Activated naive CD8-positive, alpha-beta T cell (primary cell): Measurements from ENCODE around the gene NRXN2.

Experiments used
- H3K27ac Mint-ChIP-seq: one replicate; pipeline ENCODE4 v1.8.0; 2021; ENCODE audit warnings: mixed read lengths
- H3K27me3 Mint-ChIP-seq: one replicate; pipeline ENCODE4 v1.8.0; 2021; ENCODE audit warnings: mixed read lengths
- H3K36me3 Mint-ChIP-seq: one replicate; pipeline ENCODE4 v1.8.0; 2021; ENCODE audit warnings: mixed read lengths
- H3K4me1 Mint-ChIP-seq: one replicate; pipeline ENCODE4 v1.8.0; 2021; ENCODE audit warnings: low read depth, mixed read lengths
- H3K4me3 Mint-ChIP-seq: one replicate; pipeline ENCODE4 v1.8.0; 2021; ENCODE audit warnings: mild to moderate bottlenecking, mixed read lengths
- H3K9me3 Mint-ChIP-seq: one replicate; pipeline ENCODE4 v1.8.0; 2021; ENCODE audit warnings: low read depth, mixed read lengths

The NRXN2 gene

DNA sequence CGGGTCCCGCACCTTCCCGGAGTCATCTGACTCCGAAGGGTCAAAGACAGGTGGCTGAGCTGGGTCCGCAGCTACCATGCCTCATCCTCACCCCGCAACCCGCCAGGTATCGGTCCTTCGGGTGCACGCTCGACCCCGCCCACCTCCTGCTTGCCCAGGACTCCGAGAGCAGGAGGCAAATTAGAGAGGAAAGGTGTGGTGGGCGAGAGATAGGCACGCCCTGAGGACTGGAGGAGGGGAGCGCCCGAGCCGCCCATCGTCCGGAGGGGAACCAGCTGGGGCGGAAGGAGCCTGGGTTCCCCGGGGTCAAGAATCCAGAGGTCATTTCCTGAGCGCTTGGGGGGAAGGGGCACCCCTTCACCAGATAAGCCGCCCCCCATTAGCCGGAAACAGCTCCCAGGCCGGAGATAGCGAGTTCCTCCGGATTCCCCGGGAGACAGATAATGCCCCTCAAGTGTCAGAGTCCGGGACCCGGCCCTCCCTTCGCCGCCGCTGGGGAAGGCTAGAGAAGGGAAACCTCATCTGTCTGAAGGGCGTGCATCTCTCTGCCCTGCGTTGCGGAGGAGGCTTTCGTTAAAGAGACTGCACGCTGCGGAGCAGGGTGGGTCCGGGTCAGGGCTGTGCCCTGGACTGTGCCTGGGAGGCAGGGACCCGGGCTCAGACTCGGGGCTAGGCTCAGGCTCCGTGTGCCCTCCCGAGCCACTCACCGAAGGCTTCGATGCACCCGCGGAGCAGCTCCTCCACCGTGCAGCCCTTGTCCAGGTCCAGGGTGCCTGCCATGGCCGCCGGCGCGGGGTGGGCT is 19.3 kb upstream of the NRXN2 start:
- Mint-ChIP-seq H3K27ac (no peak overlapping the region), H3K4me3 (peak overlapping the region; percentile 47), H3K4me1 (peaks cover 43% of the 10 kb centered on the region)

DNA sequence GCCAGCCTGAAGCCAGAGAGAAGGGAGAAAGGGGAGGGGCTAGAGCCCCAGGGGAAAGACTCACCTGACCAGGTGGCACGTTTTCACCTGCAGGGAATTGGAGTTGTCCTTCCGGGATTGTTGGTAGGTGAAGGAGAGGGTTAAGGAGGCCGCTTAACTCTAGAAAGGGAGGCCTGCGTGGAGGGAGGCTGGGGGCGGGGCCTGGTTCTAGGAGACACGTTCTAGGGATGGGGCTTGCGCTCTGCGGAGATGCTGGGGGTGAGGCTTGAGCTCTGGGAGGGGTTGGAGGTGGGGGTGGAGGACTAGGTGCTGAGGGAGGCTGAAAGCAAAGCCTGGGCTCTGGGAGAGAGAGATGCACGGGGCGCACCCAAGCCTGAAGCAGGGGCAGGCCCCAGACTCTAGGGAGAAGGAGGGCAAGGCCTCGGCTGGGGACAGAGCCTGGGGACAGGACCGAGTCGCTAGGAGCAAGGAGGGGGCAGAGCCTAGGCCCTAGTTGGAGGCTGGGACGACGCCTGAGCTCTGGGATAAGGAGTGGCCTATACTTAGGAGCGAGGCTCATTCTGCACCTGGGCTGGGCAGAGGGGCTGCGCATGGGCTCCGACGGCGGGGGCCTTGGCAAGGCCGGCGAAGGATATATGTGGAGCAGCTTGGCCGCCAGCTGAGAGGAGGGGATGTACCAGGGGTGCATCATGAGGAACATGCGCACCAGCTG is 18.5 kb upstream of the NRXN2 start:
- Mint-ChIP-seq H3K4me1 (peaks cover 44% of the 10 kb centered on the region), H3K9me3 (no peaks in the 10 kb centered on the region), H3K36me3 (no peaks in the 10 kb centered on the region), H3K4me3 (peak overlapping the region; percentile 47), H3K27me3 (no peaks in the 10 kb centered on the region), H3K27ac (no peak overlapping the region)

More for the DNA sequence above, 19.3 kb upstream of the NRXN2 start:
- no peaks in the 10 kb centered on the region for H3K27me3 Mint-ChIP-seq
- H3K36me3 Mint-ChIP-seq, result no peaks in the 10 kb centered on the region
- no peaks in the 10 kb centered on the region for H3K9me3 Mint-ChIP-seq

GRCh38 chr11:64739871-64740270 is 16.9 kb upstream of the NRXN2 start:
- no peak overlapping the region for H3K4me3 Mint-ChIP-seq
- H3K27ac Mint-ChIP-seq, result peak overlapping the region; percentile 68
- H3K4me1 Mint-ChIP-seq, result peaks cover 49% of the 10 kb centered on the region
- no peaks in the 10 kb centered on the region for H3K9me3 Mint-ChIP-seq
- H3K27me3 Mint-ChIP-seq, result no peaks in the 10 kb centered on the region
- no peaks in the 10 kb centered on the region for H3K36me3 Mint-ChIP-seq

DNA sequence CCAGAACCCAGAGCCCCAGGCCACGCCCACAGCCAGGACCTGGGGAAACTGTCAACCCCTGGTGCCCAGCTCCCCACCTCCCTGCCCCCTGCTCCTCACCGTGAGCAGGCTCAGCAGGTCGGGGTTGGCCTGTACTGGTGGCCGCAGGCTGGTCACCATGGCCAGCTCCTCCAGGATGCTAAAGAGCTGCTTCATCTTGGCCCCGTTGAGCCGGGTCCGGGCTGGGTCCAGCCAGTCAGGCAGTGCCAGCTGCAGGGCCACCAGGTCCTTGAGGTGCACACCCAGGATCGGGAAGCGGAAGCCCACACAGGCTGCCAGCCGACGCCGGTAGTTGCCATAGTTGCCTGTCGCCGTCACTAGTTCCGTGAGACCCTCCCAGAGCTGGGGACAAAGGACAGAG is 13.7 kb upstream of the NRXN2 start:
- Mint-ChIP-seq H3K36me3 (peaks cover 2% of the 10 kb centered on the region), H3K4me3 (no peak overlapping the region), H3K9me3 (no peaks in the 10 kb centered on the region), H3K4me1 (peaks cover 47% of the 10 kb centered on the region), H3K27me3 (no peaks in the 10 kb centered on the region), H3K27ac (no peak overlapping the region)

GRCh38 chr11:64735725-64736259 is 12.8 kb upstream of the NRXN2 start:
- Mint-ChIP-seq H3K27ac (peak overlapping the region; percentile 43), H3K4me3 (no peak overlapping the region), H3K36me3 (peaks cover 2% of the 10 kb centered on the region), H3K4me1 (peaks cover 38% of the 10 kb centered on the region), H3K9me3 (no peaks in the 10 kb centered on the region), H3K27me3 (no peaks in the 10 kb centered on the region)

GRCh38 chr11:64734811-64735724 is 12.1 kb upstream of the NRXN2 start:
- no peaks in the 10 kb centered on the region for H3K27me3 Mint-ChIP-seq
- H3K27ac Mint-ChIP-seq, result peak overlapping the region; percentile 46
- peaks cover 32% of the 10 kb centered on the region for H3K4me1 Mint-ChIP-seq
- peaks cover 2% of the 10 kb centered on the region for H3K36me3 Mint-ChIP-seq
- H3K9me3 Mint-ChIP-seq, result no peaks in the 10 kb centered on the region
- no peak overlapping the region for H3K4me3 Mint-ChIP-seq

DNA sequence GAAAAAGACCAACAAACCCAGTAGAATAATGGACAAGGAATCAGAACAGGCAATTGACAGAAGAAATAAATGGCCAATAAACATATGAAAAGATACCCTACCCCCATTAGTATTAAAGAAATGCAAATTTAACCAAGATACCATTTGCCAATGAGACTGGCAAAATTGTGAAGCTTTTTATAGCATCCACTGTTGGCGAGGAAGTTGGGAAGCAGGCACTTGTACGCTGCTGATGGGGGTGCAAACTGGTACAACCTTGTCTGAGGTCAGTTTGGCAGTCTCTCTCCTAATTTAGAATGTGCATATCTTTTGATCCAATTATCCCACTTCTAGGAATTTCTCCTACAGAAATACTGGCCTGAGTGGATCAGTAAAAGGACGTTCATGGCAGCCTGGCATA is 8.6 kb upstream of the NRXN2 start:
- Mint-ChIP-seq H3K36me3 (peaks cover 2% of the 10 kb centered on the region), H3K27me3 (no peaks in the 10 kb centered on the region), H3K27ac (no peak overlapping the region)

DNA sequence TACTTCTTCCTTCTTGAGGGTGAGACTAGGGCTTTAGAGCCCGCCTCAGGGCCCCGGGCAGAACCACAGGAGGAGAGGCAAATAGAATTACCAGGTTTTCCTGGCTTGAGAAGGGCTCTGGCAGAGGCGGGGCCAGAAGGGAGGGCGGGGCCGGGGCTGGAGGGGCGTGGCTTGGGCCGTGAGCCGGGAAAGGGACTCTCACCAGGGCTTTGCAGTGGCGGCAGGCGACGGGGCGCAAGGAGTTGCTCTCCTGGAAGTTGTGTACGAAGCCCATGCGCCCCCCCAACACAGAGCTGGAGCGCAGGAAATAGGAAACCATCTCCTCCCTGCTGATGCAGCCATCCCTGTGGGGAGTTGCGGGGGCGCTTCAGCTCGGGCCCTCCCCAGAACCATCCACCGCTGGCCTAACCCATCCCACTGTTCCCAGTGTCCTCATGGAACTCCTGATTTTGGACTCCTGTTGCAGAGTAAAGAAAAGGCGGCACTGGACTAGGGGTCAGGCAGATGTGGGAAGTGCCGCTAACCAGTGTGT is 6.9 kb upstream of the NRXN2 start:
- H3K27ac Mint-ChIP-seq, result peak overlapping the region; percentile 50
- no peaks in the 10 kb centered on the region for H3K9me3 Mint-ChIP-seq
- H3K4me3 Mint-ChIP-seq, result no peak overlapping the region
- H3K4me1 Mint-ChIP-seq, result peaks cover 16% of the 10 kb centered on the region
- peaks cover 2% of the 10 kb centered on the region for H3K36me3 Mint-ChIP-seq
- H3K27me3 Mint-ChIP-seq, result no peaks in the 10 kb centered on the region

More for the DNA sequence above, 8.6 kb upstream of the NRXN2 start:
- Mint-ChIP-seq H3K4me3 (no peak overlapping the region), H3K4me1 (peaks cover 19% of the 10 kb centered on the region), H3K9me3 (no peaks in the 10 kb centered on the region)

DNA sequence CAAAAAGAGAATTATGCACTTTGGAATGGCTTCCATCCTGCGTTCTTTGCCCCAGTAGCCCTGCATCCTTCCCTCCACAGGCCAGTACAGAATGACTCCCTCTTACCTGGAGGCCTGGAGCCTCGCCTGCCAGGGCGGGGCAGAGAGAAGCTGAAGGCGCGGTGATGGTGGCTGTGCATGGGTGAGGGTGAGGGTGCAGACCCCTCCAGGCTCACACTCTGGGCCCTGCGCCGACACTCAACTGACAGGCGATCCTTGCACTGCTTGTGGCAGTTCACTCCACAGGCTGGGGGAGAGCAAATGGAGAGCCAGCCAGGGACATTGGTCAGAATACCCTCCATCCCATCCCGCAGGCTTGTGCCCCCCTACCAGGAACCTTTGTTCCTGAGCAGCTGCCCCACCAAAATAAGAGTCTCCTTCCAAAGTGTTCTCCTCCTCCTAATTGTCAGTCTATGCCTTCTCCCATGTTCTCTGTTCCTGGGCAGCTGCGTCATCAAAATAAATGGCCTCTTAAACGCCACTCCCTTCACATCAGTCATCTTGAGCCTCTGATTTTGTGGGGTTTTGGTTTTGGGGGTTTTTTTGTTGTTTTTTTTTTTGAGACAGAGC is 5.9 kb upstream of the NRXN2 start:
- peaks cover 2% of the 10 kb centered on the region for H3K36me3 Mint-ChIP-seq
- H3K27ac Mint-ChIP-seq, result no peak overlapping the region
- H3K4me1 Mint-ChIP-seq, result peaks cover 19% of the 10 kb centered on the region
- H3K27me3 Mint-ChIP-seq, result no peaks in the 10 kb centered on the region
- H3K9me3 Mint-ChIP-seq, result no peaks in the 10 kb centered on the region
- no peak overlapping the region for H3K4me3 Mint-ChIP-seq

DNA sequence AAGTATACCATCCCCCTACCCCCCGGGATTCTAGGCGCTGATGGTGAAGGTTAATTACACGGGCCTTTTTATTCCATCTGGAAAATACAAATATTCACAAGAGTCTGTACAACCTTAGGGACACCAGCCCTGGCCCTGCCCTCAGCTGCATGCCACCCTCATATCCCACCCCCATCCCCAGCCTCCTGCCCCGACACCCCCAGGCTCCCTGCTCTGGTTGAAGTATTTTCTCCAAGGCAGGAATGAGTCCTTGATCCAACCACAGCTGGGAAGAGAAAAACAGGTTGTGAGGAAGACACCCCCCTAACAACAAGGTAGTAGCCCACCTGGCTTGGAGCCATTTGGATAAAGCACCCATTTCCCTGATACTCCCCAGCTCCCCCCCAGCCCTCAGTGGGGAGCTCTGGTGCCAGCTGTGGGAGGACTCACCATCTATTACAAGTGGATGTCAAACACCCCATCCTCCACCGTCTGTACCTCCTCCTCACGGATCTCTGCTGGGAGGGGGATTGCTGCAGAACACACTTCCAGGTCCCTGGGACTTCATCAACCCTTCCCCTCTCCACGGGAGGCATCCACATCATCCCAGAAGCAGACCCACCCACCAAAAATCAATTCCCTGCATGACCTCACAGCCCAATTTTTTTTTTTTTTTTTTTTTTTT is 4.0 kb upstream of the NRXN2 start:
- Mint-ChIP-seq H3K27ac (no peak overlapping the region), H3K4me1 (peaks cover 14% of the 10 kb centered on the region), H3K4me3 (no peak overlapping the region), H3K36me3 (peaks cover 2% of the 10 kb centered on the region), H3K27me3 (peaks cover 3% of the 10 kb centered on the region), H3K9me3 (no peaks in the 10 kb centered on the region)

DNA sequence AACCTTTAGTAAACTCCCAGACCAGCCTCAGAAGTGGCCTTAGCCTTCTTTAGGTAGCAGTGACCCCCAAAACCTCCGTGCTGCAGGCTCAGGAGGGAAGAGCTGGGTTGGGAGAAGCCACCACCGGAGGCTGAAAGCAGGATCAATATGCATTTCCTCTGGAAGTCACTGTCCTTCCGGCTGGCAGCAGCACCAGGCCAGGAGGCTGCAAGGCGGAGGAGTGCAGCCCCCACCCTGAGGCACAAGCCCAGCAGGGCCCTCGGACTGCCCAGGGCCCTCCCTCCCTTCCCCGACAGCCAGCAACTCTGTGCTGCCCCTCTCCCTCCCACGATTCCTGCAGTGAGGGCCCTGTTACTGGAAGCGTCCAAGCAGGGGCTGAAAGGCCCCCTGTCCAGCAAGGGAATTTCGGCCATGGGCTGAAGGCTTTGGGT is 3.2 kb upstream of the NRXN2 start:
- Mint-ChIP-seq H3K9me3 (no peaks in the 10 kb centered on the region), H3K4me3 (no peak overlapping the region), H3K27me3 (peaks cover 3% of the 10 kb centered on the region), H3K27ac (no peak overlapping the region), H3K36me3 (no peaks in the 10 kb centered on the region), H3K4me1 (peaks cover 12% of the 10 kb centered on the region)

DNA sequence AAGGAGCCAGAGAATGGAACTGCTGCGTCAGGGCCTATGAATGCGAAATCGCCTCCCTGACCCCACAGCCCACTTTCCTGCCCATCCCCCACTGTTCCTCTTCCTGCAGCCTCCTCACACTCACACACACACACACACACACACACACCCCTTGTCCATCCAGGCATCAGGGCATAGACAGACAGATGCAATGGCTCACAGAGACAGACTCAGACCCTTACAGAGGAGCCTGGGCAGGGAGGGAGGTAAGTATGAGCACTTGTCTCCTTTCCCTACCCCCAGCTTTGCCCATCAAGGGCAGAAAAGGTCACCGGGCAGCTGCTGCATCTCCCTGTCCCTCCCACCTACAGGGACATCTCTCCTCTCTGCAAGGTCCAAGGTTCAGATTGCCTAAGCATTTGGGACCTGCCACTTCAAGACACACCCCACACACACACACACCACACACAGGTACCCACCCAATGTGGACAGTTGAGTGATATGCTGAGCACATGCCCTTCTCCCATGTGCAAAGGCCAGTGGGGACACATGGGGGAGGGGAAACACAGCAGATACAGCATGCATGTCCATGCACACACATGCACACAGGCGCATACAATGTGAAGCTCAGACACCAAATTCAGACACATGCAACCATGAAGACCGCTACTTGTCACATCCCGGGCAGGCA is 2.0 kb upstream of the NRXN2 start:
- Mint-ChIP-seq H3K4me1 (peaks cover 12% of the 10 kb centered on the region), H3K27ac (peak overlapping the region; percentile 2), H3K27me3 (peaks cover 3% of the 10 kb centered on the region), H3K4me3 (no peak overlapping the region), H3K36me3 (no peaks in the 10 kb centered on the region), H3K9me3 (no peaks in the 10 kb centered on the region)
